AG10803 (cell line): Measurements from ENCODE around the gene B3GNT3.
A peak's percentile ranks its signal among the peaks of the same experiment; 100 is the strongest.
"Not testable (repeated sequence)": the region's sequence is repeated elsewhere in the genome, so short reads cannot be mapped to it uniquely, and the experiment has no call there.

Source experiments
- DNase-seq: peaks from one replicate; pipeline ENCODE4 v3.0.0; 2010; ENCODE audit warnings: low read depth
- H3K4me3 ChIP-seq: 2 replicates; pipeline ENCODE4 v1.5.1; 2011; ENCODE audit warnings: mild to moderate bottlenecking, low read length, control low read depth
- TF ChIP-seq, protein P1 (sequence below): conservative IDR thresholded peaks from 2 replicates; pipeline ENCODE4 v1.5.1; 2011; ENCODE audit warnings: mild to moderate bottlenecking, low read length, control low read depth, inconsistent platforms

Gene B3GNT3

DNA sequence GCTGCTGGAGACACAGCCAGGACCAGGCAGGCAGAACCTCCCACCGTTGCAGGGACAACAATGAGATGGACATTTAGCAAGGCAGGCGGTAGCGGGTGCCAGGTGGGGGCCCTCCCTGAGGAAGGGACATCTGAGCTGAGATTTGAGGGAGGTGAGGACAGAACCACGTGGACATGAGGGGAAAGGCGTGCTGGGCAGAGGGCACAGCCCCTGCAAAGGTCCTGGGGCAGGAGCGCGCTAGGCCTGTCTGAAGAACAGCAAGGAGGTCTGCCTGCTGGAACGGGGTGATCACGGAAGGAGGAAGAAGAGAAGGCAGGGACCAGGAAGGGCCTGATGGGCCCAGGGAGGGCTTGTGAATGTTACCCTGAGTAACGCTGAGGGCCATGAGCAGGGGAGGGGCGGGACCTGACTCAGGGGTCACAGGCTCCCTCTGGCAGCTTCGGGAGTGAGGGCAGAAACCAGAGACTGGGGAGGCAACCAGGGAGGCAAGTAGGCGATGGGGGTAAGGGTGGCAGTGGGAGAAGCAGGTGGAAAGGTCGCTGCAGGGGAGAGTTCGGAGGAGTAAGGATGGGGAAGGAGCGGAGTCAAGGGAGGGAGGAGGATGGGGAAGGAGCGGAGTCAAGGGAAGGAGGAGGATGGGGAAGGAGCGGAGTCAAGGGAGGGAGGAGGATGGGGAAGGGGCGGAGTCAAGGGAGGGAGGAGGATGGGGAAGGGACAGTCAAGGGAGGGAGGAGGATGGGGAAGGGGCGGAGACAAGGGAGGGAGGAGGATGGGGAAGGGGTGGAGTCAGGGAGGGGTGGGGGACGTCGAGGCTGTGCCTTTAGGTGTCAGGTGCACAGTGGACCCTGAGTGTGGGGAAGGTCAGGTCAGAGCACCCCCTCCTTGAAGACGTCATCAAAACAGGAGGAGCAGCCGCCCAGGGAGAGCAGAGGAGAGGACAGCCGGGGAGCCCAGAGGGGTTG lies 15.7 kb upstream of the B3GNT3 start:
- H3K4me3 ChIP-seq: no peak overlapping the region
- DNase-seq: peak; percentile 21

GRCh38 chr19:17780781-17781180 lies 14.2 kb upstream of the B3GNT3 start:
- no peak overlapping the region for H3K4me3 ChIP-seq
- DNase-seq: no peak
- TF ChIP-seq, protein P1, sequence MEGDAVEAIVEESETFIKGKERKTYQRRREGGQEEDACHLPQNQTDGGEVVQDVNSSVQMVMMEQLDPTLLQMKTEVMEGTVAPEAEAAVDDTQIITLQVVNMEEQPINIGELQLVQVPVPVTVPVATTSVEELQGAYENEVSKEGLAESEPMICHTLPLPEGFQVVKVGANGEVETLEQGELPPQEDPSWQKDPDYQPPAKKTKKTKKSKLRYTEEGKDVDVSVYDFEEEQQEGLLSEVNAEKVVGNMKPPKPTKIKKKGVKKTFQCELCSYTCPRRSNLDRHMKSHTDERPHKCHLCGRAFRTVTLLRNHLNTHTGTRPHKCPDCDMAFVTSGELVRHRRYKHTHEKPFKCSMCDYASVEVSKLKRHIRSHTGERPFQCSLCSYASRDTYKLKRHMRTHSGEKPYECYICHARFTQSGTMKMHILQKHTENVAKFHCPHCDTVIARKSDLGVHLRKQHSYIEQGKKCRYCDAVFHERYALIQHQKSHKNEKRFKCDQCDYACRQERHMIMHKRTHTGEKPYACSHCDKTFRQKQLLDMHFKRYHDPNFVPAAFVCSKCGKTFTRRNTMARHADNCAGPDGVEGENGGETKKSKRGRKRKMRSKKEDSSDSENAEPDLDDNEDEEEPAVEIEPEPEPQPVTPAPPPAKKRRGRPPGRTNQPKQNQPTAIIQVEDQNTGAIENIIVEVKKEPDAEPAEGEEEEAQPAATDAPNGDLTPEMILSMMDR: no peak

More for the DNA sequence above, 15.7 kb upstream of the B3GNT3 start:
- TF ChIP-seq, protein P1: no peak

DNA sequence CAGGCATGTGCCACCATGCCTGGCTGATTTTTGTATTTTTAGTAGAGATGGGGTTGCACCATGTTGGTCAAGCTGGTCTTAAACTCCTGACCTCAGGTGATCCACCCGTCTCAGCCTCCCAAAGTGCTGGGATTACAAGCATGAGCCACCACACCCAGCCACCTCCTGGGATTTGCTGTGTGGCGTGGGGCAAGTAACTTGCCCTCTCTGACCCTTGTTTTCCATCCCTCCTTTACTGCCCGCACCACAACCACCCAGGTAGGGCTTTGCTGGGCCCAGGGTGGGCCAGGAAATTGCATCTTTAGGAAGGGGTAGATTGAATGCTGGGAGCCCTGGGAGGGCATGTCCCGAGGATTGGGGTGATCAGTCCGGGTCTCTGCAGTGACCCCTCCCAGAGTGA lies 11.2 kb upstream of the B3GNT3 start:
- H3K4me3 ChIP-seq, DNase-seq: not testable (repeated sequence)

DNA sequence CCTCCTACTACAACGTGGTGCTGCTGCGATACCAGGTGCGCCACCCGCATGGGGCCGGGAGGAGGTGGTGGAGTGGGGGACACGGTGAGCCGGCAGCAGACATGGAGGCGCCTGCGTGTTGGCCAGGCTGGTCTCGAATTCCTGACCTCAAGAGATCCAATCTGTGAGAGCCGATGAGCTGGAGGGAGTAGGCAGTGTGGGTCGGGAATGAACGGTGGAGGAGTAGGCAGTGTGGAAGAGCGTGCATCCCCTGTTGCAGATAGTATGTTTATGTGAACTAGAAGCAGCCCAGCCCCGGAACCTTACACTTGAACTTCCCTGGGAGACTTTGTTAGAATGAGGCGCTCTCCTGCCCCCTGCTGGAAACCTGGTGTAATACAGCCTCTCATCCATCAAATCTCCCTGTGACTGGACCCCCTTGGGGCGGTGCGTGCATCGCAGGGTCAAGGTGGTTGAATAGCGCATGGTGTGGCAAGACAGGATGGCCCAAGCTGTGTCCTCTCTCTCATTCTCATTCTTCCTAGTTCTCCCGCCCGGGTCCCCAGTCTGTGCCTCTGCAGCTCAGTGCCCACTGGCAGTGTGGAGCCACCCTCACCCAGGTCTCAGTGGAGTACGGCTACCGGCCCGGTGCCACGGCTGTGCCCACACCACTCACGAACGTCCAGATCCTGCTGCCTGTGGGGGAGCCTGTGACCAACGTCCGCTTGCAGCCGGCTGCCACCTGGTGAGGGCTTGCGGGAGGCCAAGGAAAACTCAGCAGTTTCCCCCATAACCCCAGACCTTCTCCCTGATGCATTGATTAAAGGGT lies 10.5 kb upstream of the B3GNT3 start:
- TF ChIP-seq, protein P1: peak; percentile 84
- DNase-seq: peak; percentile 48
- H3K4me3 ChIP-seq: no peak overlapping the region

DNA sequence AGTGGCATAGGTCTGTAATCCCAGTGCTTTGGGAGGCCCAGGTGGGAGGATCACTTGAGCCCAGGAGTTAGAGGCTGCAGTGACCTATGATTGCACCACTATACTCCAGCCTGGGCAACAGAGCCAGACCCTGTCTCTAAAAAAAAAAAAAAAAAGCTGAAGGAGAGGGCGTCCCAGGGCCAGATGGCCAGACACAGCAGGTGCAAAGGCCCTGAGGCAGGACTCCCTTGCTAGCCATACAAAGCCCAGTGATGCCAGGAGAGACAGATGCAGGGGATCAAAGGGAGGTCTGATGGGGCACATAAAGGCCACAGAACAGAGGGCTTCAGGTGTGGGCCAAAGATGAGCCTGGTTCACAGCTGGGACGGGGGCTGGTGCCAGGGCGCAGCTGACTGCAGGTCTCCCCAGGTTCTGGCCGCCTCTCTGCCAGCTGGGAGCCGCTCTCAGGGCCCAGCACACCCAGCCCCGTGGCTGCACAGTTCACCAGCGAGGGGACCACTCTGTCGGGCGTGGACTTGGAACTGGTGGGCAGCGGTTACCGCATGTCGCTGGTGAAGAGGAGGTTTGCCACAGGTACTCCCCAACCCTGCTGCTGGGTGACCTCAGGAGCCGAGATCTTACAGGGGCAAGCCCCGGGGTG lies 7.5 kb upstream of the B3GNT3 start:
- TF ChIP-seq, protein P1: no peak
- no peak overlapping the region for H3K4me3 ChIP-seq
- no peak for DNase-seq

DNA sequence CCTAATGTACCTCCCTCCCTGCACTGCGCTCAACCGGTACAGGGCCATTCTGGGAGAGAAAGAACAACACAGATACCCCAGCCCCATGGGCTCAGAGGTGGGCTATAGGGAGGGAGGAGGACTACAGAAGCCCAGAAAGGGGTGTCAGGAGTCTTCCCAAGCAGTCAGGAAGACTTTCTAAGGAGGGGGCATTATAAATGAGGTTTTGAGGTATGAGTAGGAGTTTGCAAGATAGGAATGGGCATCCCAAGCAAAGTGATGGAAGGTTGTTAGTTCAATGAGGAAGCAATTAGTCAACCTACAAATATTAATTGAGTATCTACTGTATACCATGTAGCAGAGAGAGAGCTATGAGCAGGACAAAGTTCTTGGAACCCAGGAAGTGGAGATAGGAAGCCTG lies 6.3 kb upstream of the B3GNT3 start:
- no peak overlapping the region for H3K4me3 ChIP-seq
- DNase-seq: no peak
- TF ChIP-seq, protein P1: no peak
